ENCODE data around the gene AHDC1. TPM values are rescaled to one million over a fixed set of nuclear protein-coding genes. Genes with fewer than 3 reads are reported as not detected.
A peak's percentile ranks its signal among the peaks of the same experiment; 100 is the strongest.

The AHDC1 gene
- total and polyA plus RNA-seq, 9 donors: 11.2 to 159 (median 82.1) TPM

- WGBS, 3 donors: 8 to 20% (median 12%) methylated on average over 23 to 63 of the region's 63 CpGs
- Histone ChIP-seq H3K4me1 (ENCODE audit: insufficient read depth) (no peaks in the 10 kb centered on the region), H3K27me3 (no peaks in the 10 kb centered on the region), H3K4me3 (peak overlapping the region; percentile 25), H3K9me3 (no peaks in the 10 kb centered on the region), H3K27ac (no peak overlapping the region), H3K36me3 (no peaks in the 10 kb centered on the region)
- TF ChIP-seq CTCF (IDR thresholded peaks at IDR 0.05) (no peak), EP300 (IDR thresholded peaks at IDR 0.05) (no peak), POLR2A (IDR thresholded peaks at IDR 0.05) (no peak)
- intact Hi-C loops (cut with DNase I): no loop called here
- peak in 1 of 5 donors; percentile 42 for DNase-seq
These were observed 30.4 kb upstream of the AHDC1 start for GRCh38 chr1:27634177-27634984.

GRCh38 chr1:27633640-27634176, 29.8 kb upstream of the AHDC1 start:
- TF ChIP-seq POLR2A (IDR thresholded peaks at IDR 0.05) (no peak), EP300 (IDR thresholded peaks at IDR 0.05) (no peak), CTCF (IDR thresholded peaks at IDR 0.05) (no peak)
- 23 to 41% (median 24%) methylated on average over 10 to 17 of the region's 17 CpGs for WGBS, 3 donors
- H3K4me1 ChIP-seq (ENCODE audit: insufficient read depth): no peaks in the 10 kb centered on the region
- peak overlapping the region; percentile 25 for H3K4me3 ChIP-seq
- DNase-seq: no peak
- no peak overlapping the region for H3K27ac ChIP-seq
- no peaks in the 10 kb centered on the region for H3K36me3 ChIP-seq
- H3K9me3 ChIP-seq: no peaks in the 10 kb centered on the region
- no peaks in the 10 kb centered on the region for H3K27me3 ChIP-seq
- intact Hi-C loops (cut with DNase I): no loop called here

DNA sequence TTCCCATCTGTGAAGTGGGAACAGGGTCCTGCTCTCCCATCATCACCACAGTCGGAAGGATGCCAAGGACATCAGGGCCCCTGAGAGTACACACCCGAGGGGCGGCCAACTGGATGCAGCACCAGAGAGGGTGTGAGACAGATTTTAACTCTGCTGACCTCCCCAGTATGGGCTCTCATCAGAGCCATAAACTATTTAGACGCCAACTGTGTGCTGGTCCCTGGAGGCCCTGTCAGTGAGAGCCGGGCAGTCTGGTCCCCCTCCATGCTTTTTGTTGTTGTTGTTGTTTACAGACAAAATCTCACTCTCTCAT, 29.3 kb upstream of the AHDC1 start:
- DNase-seq: no peak
- Histone ChIP-seq H3K9me3 (no peaks in the 10 kb centered on the region), H3K4me3 (no peak overlapping the region), H3K27ac (no peak overlapping the region), H3K4me1 (ENCODE audit: insufficient read depth) (no peaks in the 10 kb centered on the region), H3K27me3 (no peaks in the 10 kb centered on the region), H3K36me3 (no peaks in the 10 kb centered on the region)
- no peak for TF ChIP-seq POLR2A (IDR thresholded peaks at IDR 0.05)
- no peak for TF ChIP-seq CTCF (IDR thresholded peaks at IDR 0.05)
- intact Hi-C loops (cut with DNase I): no loop called here
- WGBS, 3 donors: 78 to 87% (median 79%) methylated on average over 5 of the region's 5 CpGs

GRCh38 chr1:27632387-27633297, 28.7 kb upstream of the AHDC1 start:
- intact Hi-C loops (cut with DNase I): no loop called here
- no peaks in the 10 kb centered on the region for H3K9me3 ChIP-seq
- 81 to 84% (median 82%) methylated on average over 14 of the region's 14 CpGs for WGBS, 3 donors
- no peaks in the 10 kb centered on the region for H3K27me3 ChIP-seq
- no peak overlapping the region for H3K27ac ChIP-seq
- H3K36me3 ChIP-seq: no peaks in the 10 kb centered on the region
- TF ChIP-seq POLR2A (IDR thresholded peaks at IDR 0.05) (no peak), CTCF (IDR thresholded peaks at IDR 0.05) (no peak), EP300 (IDR thresholded peaks at IDR 0.05) (no peak)
- no peak for DNase-seq
- H3K4me1 ChIP-seq (ENCODE audit: insufficient read depth): no peaks in the 10 kb centered on the region
- no peak overlapping the region for H3K4me3 ChIP-seq

Measured in ovary (tissue), 9 donors.